Ovary (tissue), 3 donors: ENCODE measurements around the gene RNF144B.

Experiments used
- EP300 ChIP-seq: sonication (generic); formaldehyde crosslinking; IDR thresholded peaks from one replicate; pipeline ENCODE4 v1.6.1; 2017; ENCODE audit warnings: antibody characterized with exemption
- POLR2A ChIP-seq: fragments of 450-650 bp; IDR thresholded peaks from one replicate; pipeline ENCODE4 v1.6.1; 2017; ENCODE audit warnings: antibody characterized with exemption, mild to moderate bottlenecking, moderate library complexity
- TF ChIP-seq, protein P1 (sequence below), 3 donors: fragments of 450-650 bp in 2 of 3; fragments of 200-600 bp in 1 of 3; IDR thresholded peaks; one replicate each; pipeline versions ENCODE4 v1.5.1 to v1.8.0; 2016 to 2022; ENCODE audit warnings: antibody characterized with exemption in 3 of 3, mild to moderate bottlenecking in 1 of 3
- donor health status: DM: no; HTN: no; CAD: no.

DNA sequence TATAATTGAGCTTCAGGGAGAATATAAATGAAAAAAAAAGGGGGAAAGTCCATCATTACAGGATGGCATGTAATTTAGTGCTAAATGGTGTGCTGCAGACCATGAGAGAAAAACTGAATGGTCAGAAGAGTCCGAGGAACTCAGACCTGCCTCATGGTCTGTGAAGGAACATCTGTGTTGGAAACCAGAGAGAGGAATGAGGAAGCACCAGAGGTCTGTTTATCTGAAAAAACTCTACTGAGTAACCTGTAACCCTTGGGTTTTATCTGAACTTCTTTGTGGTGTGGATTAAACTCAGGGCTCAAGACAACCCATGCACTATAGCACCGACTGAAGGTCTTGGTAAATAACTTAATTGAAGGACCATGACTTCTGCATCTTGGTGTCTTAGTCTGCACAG, 108.1 kb downstream of the RNF144B start:
- TF ChIP-seq, protein P1, sequence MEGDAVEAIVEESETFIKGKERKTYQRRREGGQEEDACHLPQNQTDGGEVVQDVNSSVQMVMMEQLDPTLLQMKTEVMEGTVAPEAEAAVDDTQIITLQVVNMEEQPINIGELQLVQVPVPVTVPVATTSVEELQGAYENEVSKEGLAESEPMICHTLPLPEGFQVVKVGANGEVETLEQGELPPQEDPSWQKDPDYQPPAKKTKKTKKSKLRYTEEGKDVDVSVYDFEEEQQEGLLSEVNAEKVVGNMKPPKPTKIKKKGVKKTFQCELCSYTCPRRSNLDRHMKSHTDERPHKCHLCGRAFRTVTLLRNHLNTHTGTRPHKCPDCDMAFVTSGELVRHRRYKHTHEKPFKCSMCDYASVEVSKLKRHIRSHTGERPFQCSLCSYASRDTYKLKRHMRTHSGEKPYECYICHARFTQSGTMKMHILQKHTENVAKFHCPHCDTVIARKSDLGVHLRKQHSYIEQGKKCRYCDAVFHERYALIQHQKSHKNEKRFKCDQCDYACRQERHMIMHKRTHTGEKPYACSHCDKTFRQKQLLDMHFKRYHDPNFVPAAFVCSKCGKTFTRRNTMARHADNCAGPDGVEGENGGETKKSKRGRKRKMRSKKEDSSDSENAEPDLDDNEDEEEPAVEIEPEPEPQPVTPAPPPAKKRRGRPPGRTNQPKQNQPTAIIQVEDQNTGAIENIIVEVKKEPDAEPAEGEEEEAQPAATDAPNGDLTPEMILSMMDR (IDR thresholded peaks at IDR 0.05) = no peak
- TF ChIP-seq POLR2A (no peak), EP300 (no peak)
